ENCODE measurements around the gene CREBBP. TPM values are rescaled to one million over a fixed set of nuclear protein-coding genes. Genes with fewer than 3 reads are reported as not detected.

CREBBP gene
- polyA plus RNA-seq, 1 of the 3 experiments (the other 2 are of a cell fraction) = 5.7 TPM

- TF ChIP-seq TEAD4 (IDR thresholded peaks at IDR 0.05; ENCODE audit: borderline replicate concordance, insufficient read depth) = 0 out of 2 replicates have a peak, but pooled peaks have one; percentile 12
- no peak for TF ChIP-seq EZH2phosphoT487 (IDR thresholded peaks at IDR 0.05; ENCODE audit: borderline replicate concordance, low read depth)
These were observed 163.1 kb downstream of the CREBBP start, which contains the start of gene TRAP1 (continued) for GRCh38 chr16:3717235-3718018.

- CTCF ChIA-PET = interaction anchor here (0.7 to 3.7 kb wide), 2 partner anchors 26 to 51 kb away, joined by 3 to 19 read pairs; no protein-coding TSS in a partner anchor
- Histone ChIP-seq H3K9ac (peak overlapping the region; percentile 78), H3K4me1 (ENCODE audit: control insufficient read depth in 1 of 2, insufficient read depth in 2 of 2, low read depth in 1 of 2, low read length in 1 of 2) (peaks cover 8% of the 10 kb centered on the region in 2 experiments; a peak in 1 of 4 replicates), H3K27me3 (ENCODE audit: insufficient read depth) (no peaks in the 10 kb centered on the region), H2AFZ (ENCODE audit: low read depth) (peak overlapping the region; percentile 88), H3K9me3 (no peaks in the 10 kb centered on the region), H3K9me2 (no peaks in the 10 kb centered on the region), H3K79me2 (ENCODE audit: insufficient read depth) (peaks cover 47% of the 10 kb centered on the region), H3K27ac (ENCODE audit: low read depth in 2 of 2, low read length in 1 of 2) (peak overlapping the region; percentile 42 to 43; a peak in 2 of 4 replicates), H3K4me2 (peak overlapping the region; percentile 87), H3F3A (replicated peaks; ENCODE audit: insufficient read depth) (no peaks in the 10 kb centered on the region), H4K20me1 (ENCODE audit: insufficient read depth) (no peaks in the 10 kb centered on the region), H3K4me3 (ENCODE audit: low read depth in 2 of 2, low read length in 1 of 2) (peak overlapping the region; percentile 82 to 96), H3K36me3 (replicated peaks in 1 of 2; ENCODE audit: control insufficient read depth in 1 of 2, insufficient read depth in 2 of 2, low read length in 1 of 2) (peaks cover 4 to 12% of the 10 kb centered on the region in 2 experiments)
- peak; percentile 69 for DNase-seq
- WGBS (ENCODE audit: low lambda C conversion rate) = 3% methylated on average over 7 of the region's 34 CpGs
- TF ChIP-seq MXI1 (IDR thresholded peaks at IDR 0.05; ENCODE audit: low read depth, low read length) (peak; percentile 88), FOSL2 (IDR thresholded peaks at IDR 0.05; ENCODE audit: borderline replicate concordance, low read depth) (no peak), MAX (IDR thresholded peaks at IDR 0.05; ENCODE audit: low read depth) (peak; percentile 52; the same call in 1 of the 2 replicates)
- POLR2A ChIA-PET = interaction anchor here (0.5 to 0.9 kb wide), 2 partner anchors 27 to 166 kb away, joined by 3 read pairs; no protein-coding TSS in a partner anchor
These were observed 163.7 kb downstream of the CREBBP start for GRCh38 chr16:3716831-3717234.

- no peak for TF ChIP-seq CTCF (IDR thresholded peaks at IDR 0.05)
- TF ChIP-seq JUND (IDR thresholded peaks at IDR 0.05) = no peak
- no peak for TF ChIP-seq MXI1 (IDR thresholded peaks at IDR 0.05; ENCODE audit: low read depth, low read length)
- TF ChIP-seq TEAD4 (IDR thresholded peaks at IDR 0.05; ENCODE audit: borderline replicate concordance, insufficient read depth) = no peak
- no peak for TF ChIP-seq POLR2AphosphoS5 (IDR thresholded peaks at IDR 0.05; ENCODE audit: low read depth, low read length)
- TF ChIP-seq CHD2 (IDR thresholded peaks at IDR 0.05; ENCODE audit: low read length, partially characterized antibody) = no peak
- no peak for TF ChIP-seq USF1 (IDR thresholded peaks at IDR 0.05; ENCODE audit: borderline replicate concordance, low read depth)
- no peak for TF ChIP-seq USF2 (IDR thresholded peaks at IDR 0.05; ENCODE audit: borderline replicate concordance, low read depth, low read length)
- TF ChIP-seq MEF2A (IDR thresholded peaks at IDR 0.05; ENCODE audit: borderline replicate concordance, low read depth) = no peak
- no peak for TF ChIP-seq IRF3 (IDR thresholded peaks at IDR 0.05; ENCODE audit: low read depth, low read length)
- Histone ChIP-seq H3K4me2 (0 out of 2 replicates have a peak overlapping the region, but pooled peaks have one; percentile 87), H3K9me2 (no peaks in the 10 kb centered on the region), H2AFZ (ENCODE audit: low read depth) (no peak overlapping the region), H3K36me3 (replicated peaks in 1 of 2; ENCODE audit: control insufficient read depth in 1 of 2, insufficient read depth in 2 of 2, low read length in 1 of 2) (peaks cover 4 to 12% of the 10 kb centered on the region in 2 experiments), H3K27ac (ENCODE audit: low read depth in 2 of 2, low read length in 1 of 2) (no peak overlapping the region), H3K79me2 (ENCODE audit: insufficient read depth) (peaks cover 59% of the 10 kb centered on the region), H4K20me1 (ENCODE audit: insufficient read depth) (peaks cover 6% of the 10 kb centered on the region; the same call in 1 of the 2 replicates), H3K4me3 (ENCODE audit: low read depth in 2 of 2, low read length in 1 of 2) (no peak overlapping the region), H3K9me3 (no peaks in the 10 kb centered on the region), H3K27me3 (ENCODE audit: insufficient read depth) (no peaks in the 10 kb centered on the region), H3K9ac (no peak overlapping the region), H3F3A (replicated peaks; ENCODE audit: insufficient read depth) (no peaks in the 10 kb centered on the region), H3K4me1 (ENCODE audit: control insufficient read depth in 1 of 2, insufficient read depth in 2 of 2, low read depth in 1 of 2, low read length in 1 of 2) (peaks cover 8% of the 10 kb centered on the region in 2 experiments; a peak in 1 of 4 replicates)
- 95% methylated on average over 7 of the region's 7 CpGs for WGBS (ENCODE audit: low lambda C conversion rate)
- POLR2A ChIA-PET = no interaction called here
- DNase-seq = no peak
- CTCF ChIA-PET = interaction anchor here (3.7 kb wide), 1 partner anchor 24 kb away, joined by 19 read pairs; no protein-coding TSS in a partner anchor
These were observed 165.1 kb downstream of the CREBBP start for GRCh38 chr16:3715430-3715829.
